HG03139 (cell line): Measurements from ENCODE around the gene GRM4.

Experiments
- ATAC-seq: cut with Tn5 transposase; IDR thresholded peaks from one replicate; pipeline ENCODE4 v1.9.1; 2021; ENCODE audit not compliant: unreplicated experiment

Gene GRM4

DNA sequence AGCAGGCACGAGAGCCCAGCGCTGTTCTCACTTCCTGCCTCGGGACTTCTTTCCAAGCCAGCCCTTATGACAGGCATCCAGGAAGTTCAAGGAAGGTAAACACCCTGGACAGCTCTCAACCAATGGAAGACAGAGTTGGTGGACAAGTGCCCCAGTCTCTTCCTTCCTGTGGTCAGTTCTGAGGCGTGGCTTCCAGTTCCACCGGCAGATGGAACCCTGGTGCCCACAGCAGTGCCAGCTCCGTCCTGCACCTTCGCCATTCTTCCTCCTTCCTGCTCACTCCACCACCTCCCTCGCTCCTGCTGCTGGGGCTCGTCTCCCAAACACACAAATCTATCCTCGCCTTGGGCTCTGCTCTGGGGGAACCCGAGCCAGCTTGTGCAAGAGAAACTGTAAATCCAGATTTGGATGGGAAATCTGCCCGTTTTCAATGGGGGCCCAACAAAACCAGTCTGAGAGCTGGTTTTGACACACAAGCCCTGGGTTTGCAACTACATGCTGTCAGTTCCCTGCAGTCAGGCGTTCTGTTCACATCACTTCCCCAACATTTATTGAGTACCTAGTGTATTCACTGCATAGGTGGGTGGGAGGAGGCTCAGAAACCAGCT lies 162.7 kb downstream of the GRM4 start:
- no peak for ATAC-seq

- ATAC-seq, result no peak
These were observed 164.0 kb downstream of the GRM4 start for GRCh38 chr6:33981861-33982260.

DNA sequence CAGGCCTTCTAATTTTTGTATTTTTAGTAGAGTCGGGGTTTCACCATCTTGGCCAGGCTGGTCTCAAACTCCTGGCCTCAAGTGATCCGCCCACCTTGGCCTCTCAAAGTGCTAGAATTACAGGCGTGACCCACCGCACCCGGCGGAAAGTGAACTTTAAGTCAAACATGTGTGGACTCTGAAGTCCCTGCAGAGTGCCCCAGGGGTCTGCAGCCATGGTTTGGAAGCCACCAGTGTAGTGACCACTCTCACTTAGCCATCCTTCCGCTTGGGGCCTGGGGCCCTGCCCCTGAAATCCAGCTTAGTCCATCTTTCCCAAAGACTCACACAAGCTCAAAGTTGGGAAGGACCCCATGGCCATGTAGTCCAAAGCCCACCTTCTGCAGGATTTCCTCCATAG lies 164.5 kb downstream of the GRM4 start:
- no peak for ATAC-seq

- no peak for ATAC-seq
These were observed 165.4 kb downstream of the GRM4 start for GRCh38 chr6:33980176-33981175.

DNA sequence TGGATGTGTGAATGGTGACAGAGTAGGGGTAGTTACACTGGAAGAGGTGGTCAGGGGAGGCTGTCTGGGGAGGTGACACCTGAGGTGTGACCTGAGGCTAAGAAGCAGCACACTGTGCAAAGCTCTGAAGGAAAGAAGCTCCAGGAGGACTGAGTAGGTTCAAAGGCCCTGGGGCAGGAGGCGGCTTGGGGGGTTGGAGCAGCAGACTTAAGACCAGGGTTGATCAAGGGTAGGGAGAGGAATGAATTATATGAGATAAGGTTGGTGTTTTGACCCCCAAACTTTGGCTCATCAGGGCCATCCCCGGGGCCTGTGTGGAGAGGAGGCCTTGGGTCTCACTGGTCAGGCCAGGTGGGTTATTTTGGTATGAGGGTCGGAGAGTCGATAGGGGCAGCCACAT lies 166.1 kb downstream of the GRM4 start:
- no peak for ATAC-seq

GRCh38 chr6:33978412-33979150 lies 167.3 kb downstream of the GRM4 start:
- no peak for ATAC-seq

DNA sequence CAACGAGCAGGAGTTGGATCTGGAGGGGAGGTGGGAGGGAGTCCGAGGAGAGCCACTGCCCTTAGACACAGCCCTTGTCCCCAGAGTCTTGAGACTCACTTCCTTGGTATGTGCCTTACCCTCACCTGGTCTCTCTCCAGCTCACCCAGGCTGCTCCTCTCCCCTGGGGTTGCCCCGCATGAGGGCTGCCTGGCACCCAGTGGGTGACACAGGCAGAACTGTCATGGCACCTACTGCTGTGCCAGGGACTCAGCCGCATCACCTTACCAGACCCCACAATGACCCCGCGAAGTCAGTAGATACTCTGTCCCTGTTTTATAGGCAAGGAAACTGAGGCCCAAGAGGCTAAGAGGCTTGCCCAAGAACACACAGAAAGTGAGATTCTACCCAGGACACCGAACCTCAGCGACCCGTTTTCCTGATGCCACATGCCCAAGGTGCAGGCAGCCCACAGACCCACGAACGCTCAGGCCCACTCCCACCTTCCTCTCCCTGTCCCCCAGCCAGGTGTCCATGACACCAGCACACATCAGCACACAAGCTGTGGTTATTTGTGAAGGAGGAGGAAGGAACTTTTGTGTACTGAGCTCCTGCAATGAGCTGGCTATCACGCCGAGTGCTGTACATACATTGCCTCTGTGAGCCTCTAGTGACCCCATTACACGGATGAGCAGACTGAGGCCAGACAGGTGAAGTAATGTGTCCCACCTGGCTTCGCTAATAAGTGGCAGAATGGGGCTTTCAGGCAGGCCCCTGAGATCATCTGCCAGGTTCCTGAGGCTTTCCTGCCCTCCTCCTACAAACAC lies 168.1 kb downstream of the GRM4 start:
- no peak for ATAC-seq

- no peak for ATAC-seq
These were observed 169.2 kb downstream of the GRM4 start for GRCh38 chr6:33976437-33977360.

- ATAC-seq, result no peak
These were observed 170.0 kb downstream of the GRM4 start for GRCh38 chr6:33975661-33976436.

DNA sequence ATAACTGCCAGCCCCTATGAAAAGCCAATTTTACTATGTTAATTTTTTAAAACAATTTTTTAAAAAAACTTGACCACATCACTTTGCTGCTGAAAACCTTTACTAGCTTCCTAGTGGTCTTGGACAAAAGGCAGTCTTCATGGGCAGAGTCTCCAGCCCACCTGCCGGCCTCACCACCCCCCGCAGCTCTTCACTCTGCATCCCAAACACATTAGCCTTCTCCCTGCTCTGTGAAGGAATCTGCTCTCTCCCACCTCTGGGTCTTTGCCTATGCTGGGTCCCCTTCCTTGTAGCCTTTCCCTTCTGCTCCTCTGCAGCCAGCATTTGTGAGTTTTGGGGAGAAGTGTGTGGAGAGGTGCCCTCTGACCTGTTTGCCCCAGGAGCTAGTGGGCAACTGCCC lies 171.4 kb downstream of the GRM4 start:
- no peak for ATAC-seq

- no peak for ATAC-seq
These were observed 171.9 kb downstream of the GRM4 start for GRCh38 chr6:33974030-33974429.

DNA sequence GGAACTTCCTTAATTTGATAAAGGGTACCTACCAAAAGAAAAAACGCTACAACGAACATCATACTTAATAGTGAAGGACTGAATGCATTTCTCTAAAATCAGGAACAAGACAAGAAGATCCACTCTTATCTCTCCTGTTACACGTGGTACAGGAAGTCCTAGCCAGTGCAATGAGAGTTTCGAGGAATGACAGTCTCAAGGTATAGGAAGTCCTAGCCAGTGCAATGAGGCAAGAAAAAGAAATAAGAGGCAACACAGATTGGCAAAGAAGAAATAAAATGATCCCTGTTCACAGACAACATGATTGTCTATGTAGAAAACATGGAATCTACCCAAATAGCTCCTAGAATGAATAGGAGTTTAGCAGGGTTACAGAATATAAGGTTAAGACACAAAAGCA lies 174.3 kb downstream of the GRM4 start:
- ATAC-seq, result no peak
